Ishikawa (cell line): Measurements from ENCODE around the gene SLC26A8.

Experiments
- CEBPB ChIP-seq: IDR thresholded peaks from 2 replicates; pipeline ENCODE4 v1.6.1; 2012
- REST ChIP-seq: IDR thresholded peaks from 2 replicates; pipeline ENCODE4 v1.6.1; 2012; ENCODE audit warnings: low read depth, mild to moderate bottlenecking
- TCF12 ChIP-seq: IDR thresholded peaks from 2 replicates; pipeline ENCODE4 v1.6.1; 2012; ENCODE audit warnings: low read depth

- TF ChIP-seq TCF12 (no peak), REST (no peak), CEBPB (no peak)
These were observed 31.3 kb downstream of the SLC26A8 start for GRCh38 chr6:35993150-35993549.
